Sciatic nerve (tissue), 2 donors: ENCODE measurements around the gene ELF4. TPM values are rescaled to one million over a fixed set of nuclear protein-coding genes. Genes with fewer than 3 reads are reported as not detected.

Experiments used
- ATAC-seq: fragments of 200-7000 bp; cut with Tn5 transposase; one replicate; pipeline ENCODE4 v1.9.1; 2020; ENCODE audit warnings: mild to moderate bottlenecking, moderate library complexity
- DNase-seq: peaks from one replicate; pipeline ENCODE4 v3.0.0-alpha.2; 2020; ENCODE audit warnings: low spot score
- intact Hi-C: fragments of 100-400 bp; cut with DNase I; formaldehyde crosslinking; loops from one replicate; pipeline ENCODE4 v1.14.2; 2022
- total RNA-seq: library from RNA; stranded (reverse); fragmentation: NEBNext Ultra II Directional; extraction: Animal tissue kit (Norgen Biotek cat#: 25700); gene quantifications from one replicate; pipeline ENCODE4 v1.2.1, GENCODE V29; 2021
- donor health status: DM: no; HTN: no; CAD: no.
- donor health status: DM: no; HTN: no; CAD: no.

Gene ELF4
- total RNA-seq, 1 donor from 2014 or later = 15.3 TPM

- ATAC-seq (no peak), DNase-seq (no peak)
- intact Hi-C loops = no loop called here
These were observed 23.7 kb downstream of the ELF4 start for GRCh38 chrX:130086447-130087206.

- ATAC-seq (no peak), DNase-seq (no peak)
- intact Hi-C loops = no loop called here
These were observed 24.5 kb downstream of the ELF4 start for GRCh38 chrX:130085551-130086446.

GRCh38 chrX:130084631-130085237, 25.6 kb downstream of the ELF4 start:
- no peak for DNase-seq
- intact Hi-C loops = no loop called here
- no peak for ATAC-seq

- DNase-seq = no peak
- no peak for ATAC-seq
- intact Hi-C loops = no loop called here
These were observed 26.5 kb downstream of the ELF4 start for GRCh38 chrX:130083656-130084382.

GRCh38 chrX:130083107-130083490, 27.2 kb downstream of the ELF4 start:
- intact Hi-C loops = no loop called here
- DNase-seq = no peak
- no peak for ATAC-seq

- DNase-seq = no peak
- intact Hi-C loops = no loop called here
- ATAC-seq = peak; percentile 80
These were observed 27.8 kb downstream of the ELF4 start for GRCh38 chrX:130082244-130083106.

- intact Hi-C loops = no loop called here
- DNase-seq (no peak), ATAC-seq (peak; percentile 3)
These were observed 28.8 kb downstream of the ELF4 start for GRCh38 chrX:130081421-130082045.

GRCh38 chrX:130080791-130081367, 29.4 kb downstream of the ELF4 start:
- intact Hi-C loops = no loop called here
- ATAC-seq = no peak
- no peak for DNase-seq

GRCh38 chrX:130079824-130080406, 30.4 kb downstream of the ELF4 start:
- peak; percentile 51 for ATAC-seq
- intact Hi-C loops = no loop called here
- DNase-seq = peak; percentile 73

GRCh38 chrX:130075777-130076176, 34.5 kb downstream of the ELF4 start:
- DNase-seq (no peak), ATAC-seq (no peak)
- intact Hi-C loops = no loop called here

GRCh38 chrX:130072345-130072740, 38.0 kb downstream of the ELF4 start:
- intact Hi-C loops = no loop called here
- no peak for DNase-seq
- ATAC-seq = no peak

- intact Hi-C loops = no loop called here
- no peak for ATAC-seq
- DNase-seq = no peak
These were observed 38.5 kb downstream of the ELF4 start for GRCh38 chrX:130071611-130072344.

- intact Hi-C loops = no loop called here
- DNase-seq = no peak
- ATAC-seq = peak; percentile 7
These were observed 43.2 kb downstream of the ELF4 start for GRCh38 chrX:130066975-130067615.

GRCh38 chrX:130060122-130061069, 49.9 kb downstream of the ELF4 start:
- DNase-seq (peak; percentile 89), ATAC-seq (peak; percentile 89)
- intact Hi-C loops = loop anchor here (5.0 kb wide), 1 partner anchor 133 kb away; no protein-coding TSS in a partner anchor

GRCh38 chrX:130058652-130059051, 51.6 kb downstream of the ELF4 start:
- no peak for ATAC-seq
- intact Hi-C loops = no loop called here
- DNase-seq = no peak
